Kidney (tissue), 14 donors: ENCODE data around the gene ZNF93. TPM values are rescaled to one million over a fixed set of nuclear protein-coding genes. Genes with fewer than 3 reads are reported as not detected.
"Not testable (repeated sequence)": the region's sequence is repeated elsewhere in the genome, so short reads cannot be mapped to it uniquely, and the experiment has no call there.

Experiments used
- DNase-seq, 5 donors: peaks; one replicate each; pipeline ENCODE4 v3.0.0-alpha.2; 2013 to 2020
- FAIRE-seq: peaks from 2 replicates; lab custom pipeline; 2012; peaks lifted over from hg19 to GRCh38; lab: Jason Lieb, UNC
- H3K27ac ChIP-seq, 2 donors: one replicate each; pipeline ENCODE4 v1.7.0; 2013; ENCODE audit warnings: low read depth in 2 of 2, low read length in 2 of 2, inconsistent platforms in 1 of 2
- H3K27me3 ChIP-seq: one replicate; pipeline ENCODE4 v1.7.1; 2013; ENCODE audit warnings: low read length, inconsistent platforms; ENCODE audit not compliant: control insufficient read depth, insufficient read depth
- H3K36me3 ChIP-seq, 3 donors: one replicate each; pipeline versions ENCODE4 v1.7.0 to v1.7.1; 2013; ENCODE audit warnings: low read length in 3 of 3, control low read depth in 1 of 3, inconsistent platforms in 1 of 3; ENCODE audit not compliant: insufficient read depth in 3 of 3, control insufficient read depth in 2 of 3
- H3K4me1 ChIP-seq, 3 donors: one replicate each; pipeline versions ENCODE4 v1.7.0 to v1.7.1; 2013; ENCODE audit warnings: low read length in 3 of 3, inconsistent platforms in 1 of 3, low read depth in 1 of 3; ENCODE audit not compliant: control insufficient read depth in 2 of 3, insufficient read depth in 2 of 3
- H3K4me3 ChIP-seq, 3 donors: one replicate each; pipeline versions ENCODE4 v1.7.0 to v1.8.1; 2013; ENCODE audit warnings: low read length in 3 of 3, control low read depth in 1 of 3, inconsistent platforms in 1 of 3
- H3K9ac ChIP-seq, 3 donors: one replicate each; pipeline versions ENCODE4 v1.7.0 to v1.7.1; 2013; ENCODE audit warnings: low read length in 3 of 3, control low read depth in 1 of 3, inconsistent platforms in 1 of 3
- H3K9me3 ChIP-seq, 3 donors: one replicate each; pipeline versions ENCODE4 v1.7.0 to v1.7.1; 2013; ENCODE audit warnings: low read length in 3 of 3, control low read depth in 1 of 3, inconsistent platforms in 1 of 3; ENCODE audit not compliant: control insufficient read depth in 2 of 3, insufficient read depth in 1 of 3
- intact Hi-C: fragments of 100-400 bp; cut with DNase I; formaldehyde crosslinking; loops from one replicate; pipeline ENCODE4 v1.11.1; 2022
- polyA plus RNA-seq: library from polyadenylated mRNA; stranded (reverse); fragments of 350-450 nt; fragmentation: Illumina TruSeq; extraction: RNeasy Lipid Tissue Mini Kit (QIAGEN cat#74804); gene quantifications from one replicate; pipeline ENCODE4 v1.2.3, GENCODE V29; 2014; ENCODE audit warnings: low read depth, low replicate concordance; ENCODE audit not compliant: insufficient read depth
- total RNA-seq: library from RNA; stranded (reverse); fragmentation: NEBNext Ultra II Directional; extraction: Animal tissue kit (Norgen Biotek cat#: 25700); gene quantifications from one replicate; pipeline ENCODE4 v1.2.1, GENCODE V29; 2021
- TF ChIP-seq, protein P1 (sequence below): IDR thresholded peaks from 3 replicates; pipeline ENCODE4 v1.5.1; 2012; ENCODE audit warnings: mild to moderate bottlenecking, moderate library complexity, borderline replicate concordance; ENCODE audit not compliant: insufficient read depth; ENCODE audit errors: extremely low read depth
- donor health status: control.
- donor health status: control.
- donor health status: control.
- donor health status: control.
- donor health status: control.
- donor health status: DM: yes; HTN: yes; CAD: no.
- donor health status: Normal renal cell carcinoma (clear cell type).

Gene ZNF93
- total and polyA plus RNA-seq, 2 donors from 2014 or later, result 1.9 to 4.5 TPM

DNA sequence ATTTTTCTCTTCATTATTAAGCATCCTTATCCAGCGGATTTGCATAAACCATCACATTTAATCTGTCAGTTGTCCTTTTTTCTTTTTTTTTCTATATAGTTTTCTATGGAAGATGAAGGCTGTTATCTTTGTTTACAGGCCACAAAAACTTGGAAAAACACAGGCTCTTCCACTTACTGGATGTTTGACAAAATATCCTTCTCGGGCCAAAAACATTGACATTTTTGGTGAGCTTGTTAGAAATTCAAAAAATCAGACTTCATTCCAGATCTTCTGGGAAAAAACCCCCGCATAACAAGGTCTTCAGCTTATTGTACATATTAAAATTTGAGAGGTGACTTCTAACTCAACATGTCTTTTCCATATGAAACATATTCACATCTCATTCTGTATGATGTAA lies 13.8 kb downstream of the ZNF93 start:
- DNase-seq, result no peak
- no peak for FAIRE-seq
- H3K36me3 ChIP-seq, result no peaks in the 10 kb centered on the region
- H3K27ac ChIP-seq, result no peak overlapping the region
- intact Hi-C loops, result no loop called here
- H3K4me1 ChIP-seq, result no peaks in the 10 kb centered on the region
- no peak overlapping the region for H3K4me3 ChIP-seq
- no peak overlapping the region for H3K9ac ChIP-seq
- TF ChIP-seq, protein P1, sequence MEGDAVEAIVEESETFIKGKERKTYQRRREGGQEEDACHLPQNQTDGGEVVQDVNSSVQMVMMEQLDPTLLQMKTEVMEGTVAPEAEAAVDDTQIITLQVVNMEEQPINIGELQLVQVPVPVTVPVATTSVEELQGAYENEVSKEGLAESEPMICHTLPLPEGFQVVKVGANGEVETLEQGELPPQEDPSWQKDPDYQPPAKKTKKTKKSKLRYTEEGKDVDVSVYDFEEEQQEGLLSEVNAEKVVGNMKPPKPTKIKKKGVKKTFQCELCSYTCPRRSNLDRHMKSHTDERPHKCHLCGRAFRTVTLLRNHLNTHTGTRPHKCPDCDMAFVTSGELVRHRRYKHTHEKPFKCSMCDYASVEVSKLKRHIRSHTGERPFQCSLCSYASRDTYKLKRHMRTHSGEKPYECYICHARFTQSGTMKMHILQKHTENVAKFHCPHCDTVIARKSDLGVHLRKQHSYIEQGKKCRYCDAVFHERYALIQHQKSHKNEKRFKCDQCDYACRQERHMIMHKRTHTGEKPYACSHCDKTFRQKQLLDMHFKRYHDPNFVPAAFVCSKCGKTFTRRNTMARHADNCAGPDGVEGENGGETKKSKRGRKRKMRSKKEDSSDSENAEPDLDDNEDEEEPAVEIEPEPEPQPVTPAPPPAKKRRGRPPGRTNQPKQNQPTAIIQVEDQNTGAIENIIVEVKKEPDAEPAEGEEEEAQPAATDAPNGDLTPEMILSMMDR, result no peak
- H3K9me3 ChIP-seq, result no peaks in the 10 kb centered on the region
- H3K27me3 ChIP-seq, result no peaks in the 10 kb centered on the region

GRCh38 chr19:19930417-19930816 lies 29.7 kb downstream of the ZNF93 start:
- H3K27me3 ChIP-seq, H3K4me3 ChIP-seq, H3K9ac ChIP-seq, H3K27ac ChIP-seq, H3K4me1 ChIP-seq, FAIRE-seq, intact Hi-C loops: not testable (repeated sequence)
- Histone ChIP-seq H3K9me3 (peaks cover 13 to 17% (median 15%) of the 10 kb centered on the region in 3 donors), H3K36me3 (peaks cover 0 to 21% (median 9%) of the 10 kb centered on the region in 3 donors)
- DNase-seq, result peak in 1 of 5 donors; percentile 80
- TF ChIP-seq, protein P1, result peak; percentile 49

- Histone ChIP-seq H3K36me3 (peaks cover 0 to 14% (median 9%) of the 10 kb centered on the region in 3 donors), H3K9me3 (peaks cover 13 to 17% (median 13%) of the 10 kb centered on the region in 3 donors)
- FAIRE-seq, intact Hi-C loops, H3K9ac ChIP-seq, DNase-seq, H3K27me3 ChIP-seq, H3K4me1 ChIP-seq, H3K27ac ChIP-seq, H3K4me3 ChIP-seq: not testable (repeated sequence)
Observed at GRCh38 chr19:19933432-19934314, 32.9 kb downstream of the ZNF93 start.

DNA sequence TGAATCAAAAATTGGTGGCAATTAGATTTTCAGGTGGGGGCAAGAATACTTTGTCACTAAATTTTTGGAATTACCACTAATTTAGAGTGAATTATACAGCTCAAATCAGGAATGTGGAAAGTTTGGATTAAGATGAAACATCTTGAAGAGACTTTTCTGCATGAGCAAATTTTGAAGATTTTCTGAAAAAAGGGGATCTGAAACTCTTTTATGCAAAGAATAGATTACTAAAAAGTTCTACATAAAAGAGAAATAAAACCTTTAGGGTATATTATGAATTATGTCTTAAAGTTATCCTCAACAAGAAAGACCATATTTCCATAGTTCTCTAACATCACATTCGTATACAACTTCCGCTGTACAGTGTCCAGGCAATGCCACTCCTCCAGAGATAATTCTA lies 36.7 kb downstream of the ZNF93 start:
- peaks cover 13 to 17% (median 13%) of the 10 kb centered on the region in 3 donors for H3K9me3 ChIP-seq
- H3K27ac ChIP-seq, result no peak overlapping the region

More for the DNA sequence above, 36.7 kb downstream of the ZNF93 start:
- TF ChIP-seq, protein P1, result no peak
- DNase-seq (no peak), FAIRE-seq (no peak)
- H3K9ac ChIP-seq, result no peak overlapping the region
- H3K27me3 ChIP-seq, result no peaks in the 10 kb centered on the region
- peaks cover 0 to 12% (median 9%) of the 10 kb centered on the region in 3 donors for H3K36me3 ChIP-seq
- intact Hi-C loops, result no loop called here
- H3K4me1 ChIP-seq, result no peaks in the 10 kb centered on the region
- H3K4me3 ChIP-seq, result no peak overlapping the region
